Epithelial cell of esophagus (primary cell): Measurements from ENCODE around the gene MYPN.

Experiments used
- DNase-seq: peaks from one replicate; pipeline ENCODE4 v3.0.0; 2010; ENCODE audit warnings: low read depth
- H3K4me3 ChIP-seq: 2 replicates; pipeline ENCODE4 v1.5.1; 2011; ENCODE audit warnings: mild to moderate bottlenecking, low read length, control low read depth
- TF ChIP-seq, protein P1 (sequence below): IDR thresholded peaks from 2 replicates; pipeline ENCODE4 v1.5.1; 2011; ENCODE audit warnings: low read depth, mild to moderate bottlenecking, low read length, control low read depth, inconsistent platforms; ENCODE audit not compliant: insufficient read depth; ENCODE audit errors: missing control alignments

The MYPN gene

GRCh38 chr10:68165643-68166042 lies 56.4 kb downstream of the MYPN start:
- TF ChIP-seq, protein P1, sequence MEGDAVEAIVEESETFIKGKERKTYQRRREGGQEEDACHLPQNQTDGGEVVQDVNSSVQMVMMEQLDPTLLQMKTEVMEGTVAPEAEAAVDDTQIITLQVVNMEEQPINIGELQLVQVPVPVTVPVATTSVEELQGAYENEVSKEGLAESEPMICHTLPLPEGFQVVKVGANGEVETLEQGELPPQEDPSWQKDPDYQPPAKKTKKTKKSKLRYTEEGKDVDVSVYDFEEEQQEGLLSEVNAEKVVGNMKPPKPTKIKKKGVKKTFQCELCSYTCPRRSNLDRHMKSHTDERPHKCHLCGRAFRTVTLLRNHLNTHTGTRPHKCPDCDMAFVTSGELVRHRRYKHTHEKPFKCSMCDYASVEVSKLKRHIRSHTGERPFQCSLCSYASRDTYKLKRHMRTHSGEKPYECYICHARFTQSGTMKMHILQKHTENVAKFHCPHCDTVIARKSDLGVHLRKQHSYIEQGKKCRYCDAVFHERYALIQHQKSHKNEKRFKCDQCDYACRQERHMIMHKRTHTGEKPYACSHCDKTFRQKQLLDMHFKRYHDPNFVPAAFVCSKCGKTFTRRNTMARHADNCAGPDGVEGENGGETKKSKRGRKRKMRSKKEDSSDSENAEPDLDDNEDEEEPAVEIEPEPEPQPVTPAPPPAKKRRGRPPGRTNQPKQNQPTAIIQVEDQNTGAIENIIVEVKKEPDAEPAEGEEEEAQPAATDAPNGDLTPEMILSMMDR = no peak
- H3K4me3 ChIP-seq = no peak overlapping the region
- DNase-seq = no peak

- H3K4me3 ChIP-seq = no peak overlapping the region
- TF ChIP-seq, protein P1 = no peak
- DNase-seq = peak; percentile 15
Observed at GRCh38 chr10:68166871-68167585, 57.7 kb downstream of the MYPN start.

- H3K4me3 ChIP-seq = no peak overlapping the region
- no peak for DNase-seq
- TF ChIP-seq, protein P1 = no peak
Observed at GRCh38 chr10:68167586-68168189, 58.4 kb downstream of the MYPN start.

GRCh38 chr10:68171539-68172080 lies 62.3 kb downstream of the MYPN start:
- no peak for DNase-seq
- TF ChIP-seq, protein P1 = no peak
- H3K4me3 ChIP-seq = no peak overlapping the region

DNA sequence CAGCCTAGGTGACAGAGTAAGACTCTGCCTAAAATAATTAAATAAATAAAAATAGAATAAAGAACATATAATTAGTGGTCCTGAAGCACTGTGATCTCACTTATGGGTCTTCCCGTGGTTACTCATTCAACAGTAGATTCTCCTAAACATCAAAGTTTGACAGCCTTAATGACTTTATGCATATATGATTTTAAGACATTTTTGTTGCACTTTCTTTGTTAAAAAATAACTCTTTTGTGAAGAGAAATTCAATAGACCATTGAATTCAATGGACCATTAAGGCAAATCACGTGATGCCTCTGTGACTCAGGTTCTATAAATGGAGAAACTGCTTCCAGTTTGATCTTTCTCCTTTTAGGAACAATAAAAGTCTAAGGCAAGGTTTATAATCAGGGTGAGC lies 63.0 kb downstream of the MYPN start:
- DNase-seq = no peak
- no peak overlapping the region for H3K4me3 ChIP-seq
- TF ChIP-seq, protein P1 = no peak

DNA sequence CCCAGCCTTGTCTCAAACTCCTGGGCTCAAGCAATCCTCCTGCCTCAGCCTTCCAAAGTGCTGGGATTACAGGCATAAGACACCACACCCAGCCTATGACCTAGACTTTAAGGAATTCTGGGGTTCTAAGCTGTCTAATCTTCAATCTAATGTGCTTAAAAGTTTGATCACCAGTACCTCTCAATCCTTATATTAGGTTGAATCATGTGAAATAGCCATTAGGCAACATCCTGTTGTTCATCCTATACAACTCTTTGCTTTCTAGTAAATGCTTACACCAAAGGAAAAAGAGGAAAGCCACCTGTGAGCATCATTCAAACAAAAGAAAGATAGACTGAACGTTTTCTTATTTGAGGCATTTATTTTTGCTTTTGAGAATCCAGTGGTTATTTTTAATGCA lies 66.7 kb downstream of the MYPN start:
- no peak overlapping the region for H3K4me3 ChIP-seq
- peak; percentile 43 for DNase-seq
- TF ChIP-seq, protein P1 = no peak
